ENCODE data around the gene IFI27L1.
A peak's percentile ranks its signal among the peaks of the same experiment; 100 is the strongest.

IFI27L1 gene

GRCh38 chr14:94139421-94139820, 58.3 kb downstream of the IFI27L1 start:
- DNase-seq (ENCODE audit: low read depth) = no peak
- TF ChIP-seq, protein P1, sequence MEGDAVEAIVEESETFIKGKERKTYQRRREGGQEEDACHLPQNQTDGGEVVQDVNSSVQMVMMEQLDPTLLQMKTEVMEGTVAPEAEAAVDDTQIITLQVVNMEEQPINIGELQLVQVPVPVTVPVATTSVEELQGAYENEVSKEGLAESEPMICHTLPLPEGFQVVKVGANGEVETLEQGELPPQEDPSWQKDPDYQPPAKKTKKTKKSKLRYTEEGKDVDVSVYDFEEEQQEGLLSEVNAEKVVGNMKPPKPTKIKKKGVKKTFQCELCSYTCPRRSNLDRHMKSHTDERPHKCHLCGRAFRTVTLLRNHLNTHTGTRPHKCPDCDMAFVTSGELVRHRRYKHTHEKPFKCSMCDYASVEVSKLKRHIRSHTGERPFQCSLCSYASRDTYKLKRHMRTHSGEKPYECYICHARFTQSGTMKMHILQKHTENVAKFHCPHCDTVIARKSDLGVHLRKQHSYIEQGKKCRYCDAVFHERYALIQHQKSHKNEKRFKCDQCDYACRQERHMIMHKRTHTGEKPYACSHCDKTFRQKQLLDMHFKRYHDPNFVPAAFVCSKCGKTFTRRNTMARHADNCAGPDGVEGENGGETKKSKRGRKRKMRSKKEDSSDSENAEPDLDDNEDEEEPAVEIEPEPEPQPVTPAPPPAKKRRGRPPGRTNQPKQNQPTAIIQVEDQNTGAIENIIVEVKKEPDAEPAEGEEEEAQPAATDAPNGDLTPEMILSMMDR (conservative IDR thresholded peaks at IDR 0.05; ENCODE audit: low read length) = no peak
- H3K4me3 ChIP-seq (ENCODE audit: low read length) = no peak overlapping the region

DNA sequence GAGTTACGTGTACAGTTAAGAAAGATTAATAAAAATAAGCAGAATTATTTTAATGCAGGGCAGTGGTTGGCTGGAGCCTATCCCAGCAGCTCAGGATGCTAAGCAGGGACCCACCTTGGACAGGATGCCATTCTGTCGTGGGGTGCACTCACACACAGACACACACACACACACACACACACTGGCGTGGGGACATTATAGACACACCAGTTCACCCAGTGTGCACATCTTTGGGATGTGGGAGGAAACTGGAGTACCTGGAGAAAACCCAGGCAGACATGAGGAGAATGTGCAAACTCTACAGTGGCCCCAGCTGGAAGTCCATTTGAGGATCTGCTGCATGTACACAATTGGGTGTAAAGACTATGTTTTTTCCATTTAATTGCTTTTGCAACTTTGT, 61.1 kb downstream of the IFI27L1 start:
- TF ChIP-seq, protein P1 (conservative IDR thresholded peaks at IDR 0.05; ENCODE audit: low read length) = no peak
- no peak overlapping the region for H3K4me3 ChIP-seq (ENCODE audit: low read length)
- DNase-seq (ENCODE audit: low read depth) = no peak

- TF ChIP-seq, protein P1 (conservative IDR thresholded peaks at IDR 0.05; ENCODE audit: low read length) = no peak
- no peak for DNase-seq (ENCODE audit: low read depth)
- H3K4me3 ChIP-seq (ENCODE audit: low read length) = no peak overlapping the region
Observed at GRCh38 chr14:94142836-94143235, 61.7 kb downstream of the IFI27L1 start.

DNA sequence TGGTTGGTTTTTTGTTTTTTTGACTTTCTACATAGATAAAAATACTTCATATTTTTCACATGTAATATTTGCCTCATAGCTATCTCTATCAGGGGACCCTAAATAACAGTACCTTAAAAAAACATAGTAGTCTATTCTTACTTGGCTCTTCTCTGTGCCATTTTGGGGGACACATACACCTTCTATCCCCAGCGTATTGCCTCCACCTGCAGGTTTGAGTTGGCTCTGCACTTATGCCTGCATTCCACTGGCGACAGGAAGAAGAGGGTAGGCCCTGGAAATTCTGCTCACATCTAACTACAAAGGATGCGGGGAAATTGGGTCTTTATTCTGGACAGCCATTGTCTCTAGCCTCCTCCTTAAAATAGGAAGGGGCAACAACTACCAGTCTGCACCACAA, 62.1 kb downstream of the IFI27L1 start:
- no peak for DNase-seq (ENCODE audit: low read depth)
- TF ChIP-seq, protein P1 (conservative IDR thresholded peaks at IDR 0.05; ENCODE audit: low read length) = peak; percentile 28
- no peak overlapping the region for H3K4me3 ChIP-seq (ENCODE audit: low read length)

DNA sequence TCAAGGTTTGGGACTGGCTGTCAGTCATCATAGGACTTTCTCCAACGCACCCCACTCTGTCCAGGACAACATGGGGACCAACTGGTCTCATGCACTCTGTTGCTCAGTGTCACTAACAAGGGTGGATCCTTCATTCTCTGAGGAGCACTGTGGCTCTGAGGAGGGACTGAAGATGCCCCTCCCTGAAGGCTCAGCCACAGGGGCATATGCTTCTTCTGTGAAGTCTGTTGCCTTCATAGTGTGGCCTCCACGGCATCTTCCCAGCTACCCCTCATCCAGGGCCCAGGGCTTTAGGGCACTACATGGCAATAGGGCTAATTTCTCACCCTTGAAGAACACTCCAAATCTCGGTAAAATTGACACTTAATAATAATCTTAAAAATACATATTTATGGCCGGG, 62.6 kb downstream of the IFI27L1 start:
- TF ChIP-seq, protein P1 (conservative IDR thresholded peaks at IDR 0.05; ENCODE audit: low read length) = no peak
- no peak for DNase-seq (ENCODE audit: low read depth)
- no peak overlapping the region for H3K4me3 ChIP-seq (ENCODE audit: low read length)

GRCh38 chr14:94144765-94145164, 63.7 kb downstream of the IFI27L1 start:
- TF ChIP-seq, protein P1 (conservative IDR thresholded peaks at IDR 0.05; ENCODE audit: low read length) = no peak
- H3K4me3 ChIP-seq (ENCODE audit: low read length) = no peak overlapping the region
- no peak for DNase-seq (ENCODE audit: low read depth)

DNA sequence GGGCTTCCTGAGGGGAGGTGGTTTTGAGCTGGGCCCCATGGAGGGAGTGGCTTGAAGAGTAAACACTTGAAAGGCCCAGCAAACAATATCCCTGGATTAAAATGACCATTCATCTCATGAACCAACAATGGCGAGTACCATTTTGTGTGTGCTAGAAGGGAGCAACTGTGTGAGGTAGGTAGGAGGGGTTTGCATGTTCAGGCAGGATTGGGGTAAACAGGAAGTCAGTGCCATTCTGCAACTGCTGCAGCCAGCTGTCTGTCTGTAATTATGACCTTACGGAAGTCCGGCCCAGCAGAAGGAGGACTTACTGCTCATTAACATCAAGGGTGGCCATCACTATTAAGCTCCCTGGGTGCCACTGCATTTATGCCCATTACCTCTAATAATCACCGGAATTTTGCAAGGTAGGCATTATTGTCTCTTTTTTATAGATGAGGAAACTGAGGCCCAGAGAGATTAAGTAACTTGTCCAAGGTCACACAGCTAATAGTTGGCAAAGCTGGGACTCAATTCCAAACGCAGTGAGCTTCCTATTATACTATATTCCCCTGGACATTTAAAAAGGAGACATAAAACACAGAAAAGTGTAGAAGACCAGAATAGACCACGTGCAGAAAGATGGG, 64.9 kb downstream of the IFI27L1 start:
- DNase-seq (ENCODE audit: low read depth) = no peak
- TF ChIP-seq, protein P1 (conservative IDR thresholded peaks at IDR 0.05; ENCODE audit: low read length) = no peak
- H3K4me3 ChIP-seq (ENCODE audit: low read length) = no peak overlapping the region
